HG03159 (cell line): Measurements from ENCODE around the gene RASA4B.
"Not testable (repeated sequence)": the region's sequence is repeated elsewhere in the genome, so short reads cannot be mapped to it uniquely, and the experiment has no call there.

Source experiments
- ATAC-seq: cut with Tn5 transposase; IDR thresholded peaks from one replicate; pipeline ENCODE4 v1.9.1; 2021; ENCODE audit warnings: mild to moderate bottlenecking, moderate library complexity; ENCODE audit not compliant: unreplicated experiment

The RASA4B gene

GRCh38 chr7:102512642-102513221 is 4.8 kb downstream of the RASA4B start:
- ATAC-seq: not testable (repeated sequence)

- peak; percentile 50 for ATAC-seq
These were observed 5.6 kb downstream of the RASA4B start for GRCh38 chr7:102511860-102512522.

GRCh38 chr7:102510575-102510974 is 7.0 kb downstream of the RASA4B start:
- not testable (repeated sequence) for ATAC-seq

GRCh38 chr7:102507410-102508088 is 10.0 kb downstream of the RASA4B start:
- not testable (repeated sequence) for ATAC-seq

- not testable (repeated sequence) for ATAC-seq
These were observed 12.0 kb downstream of the RASA4B start for GRCh38 chr7:102505298-102506185.

- ATAC-seq: not testable (repeated sequence)
These were observed 14.4 kb downstream of the RASA4B start for GRCh38 chr7:102503141-102503540.

- not testable (repeated sequence) for ATAC-seq
These were observed 19.3 kb downstream of the RASA4B start for GRCh38 chr7:102498321-102498720.

- not testable (repeated sequence) for ATAC-seq
These were observed 20.3 kb downstream of the RASA4B start for GRCh38 chr7:102497308-102497707.

GRCh38 chr7:102496861-102497260 is 20.7 kb downstream of the RASA4B start:
- not testable (repeated sequence) for ATAC-seq

- peak; percentile 60 for ATAC-seq
These were observed 23.0 kb downstream of the RASA4B start for GRCh38 chr7:102494473-102495149.

GRCh38 chr7:102494026-102494425 is 23.6 kb downstream of the RASA4B start:
- not testable (repeated sequence) for ATAC-seq

- ATAC-seq: peak; percentile 46
These were observed 24.2 kb downstream of the RASA4B start for GRCh38 chr7:102493220-102493935.

GRCh38 chr7:102490529-102491075 is 27.0 kb downstream of the RASA4B start:
- peak; percentile 40 for ATAC-seq

GRCh38 chr7:102484317-102484716 is 33.3 kb downstream of the RASA4B start:
- ATAC-seq: not testable (repeated sequence)

- not testable (repeated sequence) for ATAC-seq
These were observed 35.6 kb downstream of the RASA4B start for GRCh38 chr7:102481962-102482361.

- ATAC-seq: not testable (repeated sequence)
These were observed 37.5 kb downstream of the RASA4B start for GRCh38 chr7:102479982-102480637.

- ATAC-seq: peak; percentile 30
These were observed 38.4 kb downstream of the RASA4B start for GRCh38 chr7:102479209-102479584.

GRCh38 chr7:102478314-102479208 is 39.0 kb downstream of the RASA4B start, which contains the start of gene POLR2J:
Gene POLR2J (minus strand): TSS chr7:102478922. CDS start chr7:102478860, 62 bp downstream.
- peak; percentile 77 for ATAC-seq
